SJSA1 (cell line): ENCODE measurements around the gene HOXB3. TPM values are rescaled to one million over a fixed set of nuclear protein-coding genes. Genes with fewer than 3 reads are reported as not detected.

Experiments used
- DNase-seq, 2 experiments: peaks; one replicate each; pipeline ENCODE4 v3.0.0-alpha.2; 2015 to 2020; ENCODE audit warnings: low spot score in 2 of 2, low read depth in 1 of 2
- H3K27ac ChIP-seq: fragments of 250-450 bp; sonication (Bioruptor Pico); 2 replicates; pipeline ENCODE4 v1.5.1; 2020; ENCODE audit warnings: mild to moderate bottlenecking, moderate library complexity
- H3K27me3 ChIP-seq: fragments of 250-450 bp; sonication (Bioruptor Pico); replicated peaks from 2 replicates; pipeline ENCODE4 v1.5.1; 2020; ENCODE audit warnings: mild to moderate bottlenecking, moderate library complexity
- H3K36me3 ChIP-seq: fragments of 250-450 bp; sonication (Bioruptor Pico); 2 replicates; pipeline ENCODE4 v1.5.1; 2020; ENCODE audit warnings: mild to moderate bottlenecking
- H3K4me1 ChIP-seq: fragments of 250-450 bp; sonication (Bioruptor Pico); replicated peaks from 2 replicates; pipeline ENCODE4 v1.6.1; 2021; ENCODE audit warnings: mild to moderate bottlenecking
- H3K4me3 ChIP-seq: fragments of 250-450 bp; sonication (Bioruptor Pico); 2 replicates; pipeline ENCODE4 v1.5.1; 2020; ENCODE audit warnings: mild to moderate bottlenecking
- H3K9me3 ChIP-seq: fragments of 250-450 bp; sonication (Bioruptor Pico); replicated peaks from 2 replicates; pipeline ENCODE4 v1.5.1; 2020; ENCODE audit warnings: mild to moderate bottlenecking
- total RNA-seq: library from RNA; depleted of rRNA; stranded (reverse); fragments of >200 nt; shearing (Covaris generic); gene quantifications from 2 replicates; pipeline ENCODE4 v1.2.3, GENCODE V29; 2014

Gene HOXB3
- total RNA-seq, 1 experiment from 2014 or later: 5.2 TPM

GRCh38 chr17:48584223-48584741, 5.8 kb downstream of the HOXB3 start:
- Histone ChIP-seq H3K4me1 (peaks cover 22% of the 10 kb centered on the region), H3K9me3 (no peaks in the 10 kb centered on the region), H3K27me3 (no peaks in the 10 kb centered on the region), H3K36me3 (no peaks in the 10 kb centered on the region), H3K4me3 (no peak overlapping the region), H3K27ac (no peak overlapping the region)
- DNase-seq: no peak

GRCh38 chr17:48583708-48584222, 6.3 kb downstream of the HOXB3 start:
- Histone ChIP-seq H3K4me3 (no peak overlapping the region), H3K27me3 (no peaks in the 10 kb centered on the region), H3K4me1 (peaks cover 24% of the 10 kb centered on the region), H3K27ac (no peak overlapping the region), H3K36me3 (no peaks in the 10 kb centered on the region), H3K9me3 (no peaks in the 10 kb centered on the region)
- DNase-seq: no peak

GRCh38 chr17:48582750-48583069, 7.3 kb downstream of the HOXB3 start:
- DNase-seq: no peak
- Histone ChIP-seq H3K4me1 (peaks cover 25% of the 10 kb centered on the region), H3K4me3 (no peak overlapping the region), H3K27ac (no peak overlapping the region), H3K36me3 (no peaks in the 10 kb centered on the region), H3K9me3 (no peaks in the 10 kb centered on the region), H3K27me3 (no peaks in the 10 kb centered on the region)

- DNase-seq: no peak
- Histone ChIP-seq H3K27ac (no peak overlapping the region), H3K36me3 (peaks cover 3% of the 10 kb centered on the region; the same call in 1 of the 2 replicates), H3K4me1 (peaks cover 29% of the 10 kb centered on the region), H3K4me3 (no peak overlapping the region), H3K27me3 (no peaks in the 10 kb centered on the region), H3K9me3 (no peaks in the 10 kb centered on the region)
Observed at GRCh38 chr17:48579760-48580554, 10.1 kb downstream of the HOXB3 start.

- Histone ChIP-seq H3K27ac (no peak overlapping the region), H3K9me3 (no peaks in the 10 kb centered on the region), H3K4me1 (peaks cover 33% of the 10 kb centered on the region), H3K4me3 (no peak overlapping the region), H3K36me3 (peaks cover 3% of the 10 kb centered on the region; the same call in 1 of the 2 replicates), H3K27me3 (no peaks in the 10 kb centered on the region)
- DNase-seq: no peak
Observed at GRCh38 chr17:48579471-48579759, 10.6 kb downstream of the HOXB3 start.

GRCh38 chr17:48578616-48579470, 11.2 kb downstream of the HOXB3 start:
- no peak overlapping the region for H3K27ac ChIP-seq
- H3K9me3 ChIP-seq: no peaks in the 10 kb centered on the region
- H3K4me1 ChIP-seq: peaks cover 33% of the 10 kb centered on the region
- peak overlapping the region; percentile 63 for H3K4me3 ChIP-seq
- no peaks in the 10 kb centered on the region for H3K27me3 ChIP-seq
- DNase-seq: no peak
- peaks cover 3% of the 10 kb centered on the region; the same call in 1 of the 2 replicates for H3K36me3 ChIP-seq

- peak; percentile 78 to 83 for DNase-seq
- no peaks in the 10 kb centered on the region for H3K27me3 ChIP-seq
- H3K36me3 ChIP-seq: peaks cover 3% of the 10 kb centered on the region; the same call in 1 of the 2 replicates
- H3K4me3 ChIP-seq: peak within 1 kb of the TSS; percentile 63
- no peaks in the 10 kb centered on the region for H3K9me3 ChIP-seq
- peaks cover 33% of the 10 kb centered on the region for H3K4me1 ChIP-seq
- peak within 1 kb of the TSS; percentile 37; the same call in 1 of the 2 replicates for H3K27ac ChIP-seq
Observed at GRCh38 chr17:48577946-48578615, 12.0 kb downstream of the HOXB3 start, which contains the start of gene HOXB4. Gene HOXB4, minus strand, starts transcription at chr17:48578350. Its CDS starts 31 bp downstream, at chr17:48578319.

GRCh38 chr17:48577330-48577945, 12.6 kb downstream of the HOXB3 start:
- peak overlapping the region; percentile 63 for H3K4me3 ChIP-seq
- DNase-seq: peak in 1 of 2 experiments; percentile 47
- H3K4me1 ChIP-seq: peaks cover 33% of the 10 kb centered on the region
- H3K36me3 ChIP-seq: peaks cover 3% of the 10 kb centered on the region; the same call in 1 of the 2 replicates
- no peaks in the 10 kb centered on the region for H3K27me3 ChIP-seq
- H3K9me3 ChIP-seq: no peaks in the 10 kb centered on the region
- no peak overlapping the region for H3K27ac ChIP-seq

- H3K27me3 ChIP-seq: no peaks in the 10 kb centered on the region
- peak in 1 of 2 experiments; percentile 49 for DNase-seq
- H3K27ac ChIP-seq: no peak overlapping the region
Observed at GRCh38 chr17:48576479-48577309, 13.3 kb downstream of the HOXB3 start.

GRCh38 chr17:48575673-48576478, 14.2 kb downstream of the HOXB3 start:
- Histone ChIP-seq H3K4me1 (peaks cover 33% of the 10 kb centered on the region), H3K36me3 (peaks cover 3% of the 10 kb centered on the region; the same call in 1 of the 2 replicates), H3K27me3 (no peaks in the 10 kb centered on the region), H3K4me3 (no peak overlapping the region), H3K27ac (no peak overlapping the region), H3K9me3 (no peaks in the 10 kb centered on the region)
- no peak for DNase-seq

More at GRCh38 chr17:48576479-48577309, 13.3 kb downstream of the HOXB3 start:
- Histone ChIP-seq H3K4me3 (peak overlapping the region; percentile 63), H3K4me1 (peaks cover 33% of the 10 kb centered on the region), H3K9me3 (no peaks in the 10 kb centered on the region), H3K36me3 (peaks cover 3% of the 10 kb centered on the region; the same call in 1 of the 2 replicates)

GRCh38 chr17:48575066-48575582, 14.9 kb downstream of the HOXB3 start:
- peak in 1 of 2 experiments; percentile 67 for DNase-seq
- Histone ChIP-seq H3K36me3 (peaks cover 3% of the 10 kb centered on the region; the same call in 1 of the 2 replicates), H3K27ac (no peak overlapping the region), H3K27me3 (no peaks in the 10 kb centered on the region), H3K4me1 (peaks cover 33% of the 10 kb centered on the region), H3K4me3 (no peak overlapping the region), H3K9me3 (no peaks in the 10 kb centered on the region)
